GM12872 (cell line): ENCODE data around the gene EEF1AKMT1.

Experiments used
- TF ChIP-seq, protein P1 (sequence below): IDR thresholded peaks from 3 replicates; pipeline ENCODE4 v1.5.1; 2011; ENCODE audit warnings: low read depth, mild to moderate bottlenecking, low read length, moderate library complexity; ENCODE audit not compliant: insufficient read depth

Gene EEF1AKMT1

DNA sequence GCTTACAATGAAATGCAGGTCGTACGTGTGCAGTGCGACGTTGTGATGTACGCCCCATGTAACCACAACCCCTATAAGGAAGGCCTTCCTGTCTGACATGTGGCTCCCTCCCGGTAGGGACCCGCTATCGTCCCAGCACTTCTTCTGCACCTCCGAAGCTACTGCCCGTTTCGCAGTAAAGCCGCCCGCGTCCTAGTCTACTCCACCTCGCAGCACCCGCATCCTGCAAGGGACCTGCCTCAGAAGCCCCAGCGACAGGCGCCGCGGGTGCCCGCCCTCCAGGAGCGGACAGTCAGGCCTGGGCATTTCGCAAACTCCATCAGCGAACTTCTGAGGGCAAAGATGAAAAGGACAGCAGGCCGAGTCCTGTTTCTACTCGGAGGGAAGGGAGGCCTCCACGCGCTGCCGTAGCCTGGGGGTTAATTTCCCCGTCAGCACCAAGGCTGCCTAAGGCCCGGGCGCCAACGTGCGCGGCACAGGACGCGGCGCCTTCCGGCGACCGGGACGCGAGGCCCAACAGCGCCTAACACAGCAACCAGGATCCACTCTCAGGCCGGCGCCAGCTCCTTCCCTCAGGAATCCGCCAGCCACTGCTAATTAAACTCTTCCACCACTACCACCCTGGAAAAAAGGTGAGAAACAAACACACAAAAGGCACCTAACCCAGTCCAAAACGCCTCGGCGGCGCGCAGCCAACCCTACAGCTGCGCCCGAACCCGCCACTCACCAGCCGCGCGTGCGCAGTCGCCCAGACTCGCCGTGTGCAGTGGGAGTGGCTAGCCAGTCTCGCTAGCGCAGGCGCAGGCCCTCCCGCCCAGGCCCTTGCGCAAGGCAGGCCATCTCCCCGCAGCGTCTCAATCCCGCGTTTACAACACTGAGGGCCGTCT is at the start of gene EEF1AKMT1:
EEF1AKMT1 (minus strand) TSS at position 768 of the 887 bp plus-strand sequence. CDS start 16,363 bp downstream, outside the sequence.
- TF ChIP-seq, protein P1, sequence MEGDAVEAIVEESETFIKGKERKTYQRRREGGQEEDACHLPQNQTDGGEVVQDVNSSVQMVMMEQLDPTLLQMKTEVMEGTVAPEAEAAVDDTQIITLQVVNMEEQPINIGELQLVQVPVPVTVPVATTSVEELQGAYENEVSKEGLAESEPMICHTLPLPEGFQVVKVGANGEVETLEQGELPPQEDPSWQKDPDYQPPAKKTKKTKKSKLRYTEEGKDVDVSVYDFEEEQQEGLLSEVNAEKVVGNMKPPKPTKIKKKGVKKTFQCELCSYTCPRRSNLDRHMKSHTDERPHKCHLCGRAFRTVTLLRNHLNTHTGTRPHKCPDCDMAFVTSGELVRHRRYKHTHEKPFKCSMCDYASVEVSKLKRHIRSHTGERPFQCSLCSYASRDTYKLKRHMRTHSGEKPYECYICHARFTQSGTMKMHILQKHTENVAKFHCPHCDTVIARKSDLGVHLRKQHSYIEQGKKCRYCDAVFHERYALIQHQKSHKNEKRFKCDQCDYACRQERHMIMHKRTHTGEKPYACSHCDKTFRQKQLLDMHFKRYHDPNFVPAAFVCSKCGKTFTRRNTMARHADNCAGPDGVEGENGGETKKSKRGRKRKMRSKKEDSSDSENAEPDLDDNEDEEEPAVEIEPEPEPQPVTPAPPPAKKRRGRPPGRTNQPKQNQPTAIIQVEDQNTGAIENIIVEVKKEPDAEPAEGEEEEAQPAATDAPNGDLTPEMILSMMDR = 0 out of 3 replicates have a peak, but pooled peaks have one; percentile 6

DNA sequence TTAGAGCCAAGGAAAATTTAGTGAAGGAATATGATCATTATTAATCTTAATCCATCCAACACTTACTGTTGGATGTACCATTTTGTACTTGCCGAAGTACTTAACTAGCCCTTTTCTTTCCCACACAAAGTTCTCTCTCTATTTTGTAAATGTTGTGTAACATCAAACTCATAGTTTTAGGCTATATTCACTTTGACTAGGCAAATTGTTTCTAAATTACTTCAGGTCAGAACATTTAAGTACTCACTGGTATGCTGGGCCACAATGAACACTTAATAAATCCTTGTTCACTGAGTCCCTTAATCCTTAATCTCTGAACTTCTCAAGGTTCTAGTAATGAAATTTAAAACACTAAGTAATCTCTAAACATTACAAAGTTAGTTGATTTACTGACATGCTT is 49.3 kb upstream of the EEF1AKMT1 start:
- TF ChIP-seq, protein P1 = no peak

DNA sequence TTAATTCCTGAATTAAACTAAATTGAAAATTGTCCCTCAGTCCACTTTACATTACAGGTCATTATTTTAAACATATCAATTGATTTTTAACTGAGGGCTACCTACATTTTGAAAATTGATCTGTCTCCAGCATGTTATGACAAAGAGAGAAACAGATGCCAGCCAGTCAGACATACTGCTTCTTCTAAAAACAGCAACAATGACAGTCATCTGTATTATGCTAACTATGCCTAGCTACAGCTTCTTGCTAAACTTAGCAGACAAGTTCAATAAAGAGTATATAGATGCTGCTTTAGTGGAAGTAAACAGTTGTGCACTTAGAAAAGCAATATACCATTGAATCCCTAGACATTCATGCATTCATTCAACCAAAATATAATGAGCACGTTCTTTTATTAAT is 48.6 kb upstream of the EEF1AKMT1 start:
- TF ChIP-seq, protein P1 = no peak

DNA sequence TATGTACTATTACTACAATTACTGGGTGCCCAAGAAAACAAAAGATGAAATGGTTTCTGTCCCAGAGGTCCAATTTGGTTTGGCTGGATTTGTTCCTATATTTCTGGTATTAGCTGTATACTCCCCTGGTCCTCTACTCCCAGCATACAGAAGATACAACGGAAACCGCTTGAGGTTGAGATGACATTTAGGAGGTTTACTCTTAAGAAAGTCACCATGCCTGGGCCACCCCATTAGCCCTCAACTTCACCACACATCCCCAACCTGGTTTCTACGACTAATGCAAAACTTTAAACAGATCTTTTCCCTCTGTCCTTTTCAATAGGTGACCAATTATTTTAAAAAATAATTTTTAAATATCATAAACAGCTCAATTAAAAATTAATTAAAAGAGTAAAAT is 46.0 kb upstream of the EEF1AKMT1 start:
- TF ChIP-seq, protein P1 = no peak

DNA sequence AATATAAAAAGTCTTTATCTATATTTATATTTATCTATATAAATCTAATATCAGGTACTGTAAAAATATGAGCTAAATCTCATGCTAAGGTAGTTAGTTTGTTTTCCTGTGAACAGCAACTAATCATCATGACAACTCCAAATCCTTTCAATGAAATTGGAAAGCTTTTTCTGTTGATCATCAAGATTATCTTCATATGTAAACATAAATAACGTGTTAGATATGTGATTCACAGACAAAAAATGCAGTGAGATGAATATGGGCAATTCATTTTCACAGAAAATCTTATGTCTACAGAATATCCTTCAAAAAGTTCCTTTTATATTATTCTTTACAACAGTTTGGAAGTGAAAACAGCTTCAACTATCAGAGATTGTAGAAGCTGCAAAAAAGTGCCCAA is 41.7 kb upstream of the EEF1AKMT1 start:
- TF ChIP-seq, protein P1 = no peak

DNA sequence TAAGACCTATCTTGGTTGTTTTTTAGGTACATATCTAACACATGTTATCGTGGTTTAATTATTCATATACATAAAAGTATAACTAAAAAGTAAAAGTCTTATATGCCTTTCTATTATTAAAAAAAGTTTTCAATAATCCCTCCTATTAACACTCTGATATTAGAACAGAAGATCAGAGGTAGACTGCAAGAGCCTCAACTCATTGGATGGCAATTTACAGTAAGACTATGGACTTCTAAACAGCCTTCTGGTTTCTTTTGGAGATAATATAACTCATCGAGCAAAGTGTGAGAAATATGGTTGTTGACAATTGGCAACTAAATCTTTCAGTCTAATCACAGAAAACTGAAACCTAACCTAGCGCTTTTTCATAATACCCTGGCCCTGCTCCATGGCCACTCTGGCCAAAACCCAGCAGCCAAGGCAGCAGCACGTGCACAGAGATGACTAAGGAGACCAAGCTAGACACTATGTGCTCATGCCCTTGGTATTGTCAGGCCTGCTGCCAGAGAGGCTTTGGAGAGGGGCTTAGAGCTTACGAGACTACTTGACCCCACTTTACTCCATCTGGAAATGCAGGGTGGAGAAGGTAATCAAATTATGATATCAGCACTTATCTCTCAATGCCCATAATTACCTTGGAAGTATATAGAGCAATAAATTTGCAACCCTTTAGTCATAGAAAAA is 40.6 kb upstream of the EEF1AKMT1 start:
- TF ChIP-seq, protein P1 = no peak

GRCh38 chr13:20812890-20813289 is 39.1 kb upstream of the EEF1AKMT1 start:
- TF ChIP-seq, protein P1 = no peak
